Trophoblast cell (in vitro differentiated cells and primary cell): ENCODE measurements around the gene UBE2G2.

Experiments used
- DNase-seq, 2 donors: peaks; one replicate each; pipeline ENCODE4 v3.0.0-alpha.2; 2016
- H2AFZ ChIP-seq: 2 replicates; pipeline ENCODE4 v1.6.1; 2013; ENCODE audit warnings: low read length, moderate library complexity, mild to moderate bottlenecking; ENCODE audit not compliant: insufficient read depth, poor library complexity
- H2AK5ac ChIP-seq: 2 replicates; pipeline ENCODE4 v1.6.1; 2013; ENCODE audit warnings: mild to moderate bottlenecking, low read length
- H2BK120ac ChIP-seq: 2 replicates; pipeline ENCODE4 v1.6.1; 2013; ENCODE audit warnings: low read length, mild to moderate bottlenecking, moderate library complexity; ENCODE audit not compliant: insufficient read depth, poor library complexity
- H2BK12ac ChIP-seq: 2 replicates; pipeline ENCODE4 v1.6.1; 2013; ENCODE audit warnings: mild to moderate bottlenecking, low read length, moderate library complexity
- H2BK5ac ChIP-seq: 2 replicates; pipeline ENCODE4 v1.6.1; 2013; ENCODE audit warnings: low read length, low read depth, moderate library complexity, mild to moderate bottlenecking; ENCODE audit not compliant: poor library complexity
- H3K14ac ChIP-seq: 2 replicates; pipeline ENCODE4 v1.6.1; 2013; ENCODE audit warnings: mild to moderate bottlenecking, low read length
- H3K18ac ChIP-seq: 2 replicates; pipeline ENCODE4 v1.6.1; 2013; ENCODE audit warnings: mild to moderate bottlenecking, low read length
- H3K23ac ChIP-seq: 2 replicates; pipeline ENCODE4 v1.6.1; 2013; ENCODE audit warnings: low read length
- H3K27ac ChIP-seq: 2 replicates; pipeline ENCODE4 v1.5.1; 2013; ENCODE audit warnings: low read depth, mild to moderate bottlenecking, inconsistent platforms, low read length, moderate library complexity
- H3K27me3 ChIP-seq: 2 replicates; pipeline ENCODE4 v1.6.1; 2013; ENCODE audit warnings: inconsistent platforms, mild to moderate bottlenecking, low read length, moderate library complexity; ENCODE audit not compliant: insufficient read depth
- H3K36me3 ChIP-seq, 2 experiments: 1 replicate in 1 of 2; 2 replicates in 1 of 2; pipeline ENCODE4 v1.6.1; 2013; ENCODE audit warnings: low read length in 2 of 2, mild to moderate bottlenecking in 2 of 2, moderate library complexity in 1 of 2; ENCODE audit not compliant: insufficient read depth in 2 of 2, control insufficient read depth in 1 of 2
- H3K4ac ChIP-seq: 2 replicates; pipeline ENCODE4 v1.6.1; 2013; ENCODE audit warnings: low read depth, mild to moderate bottlenecking, low read length, moderate library complexity
- H3K4me1 ChIP-seq, 2 experiments: 1 replicate in 1 of 2; 2 replicates in 1 of 2; pipeline ENCODE4 v1.6.1; 2013; ENCODE audit warnings: low read length in 2 of 2, mild to moderate bottlenecking in 2 of 2, moderate library complexity in 1 of 2; ENCODE audit not compliant: insufficient read depth in 2 of 2, control insufficient read depth in 1 of 2
- H3K4me2 ChIP-seq: 2 replicates; pipeline ENCODE4 v1.6.1; 2013; ENCODE audit warnings: inconsistent platforms, mild to moderate bottlenecking, low read length, moderate library complexity
- H3K4me3 ChIP-seq: 2 replicates; pipeline ENCODE4 v1.5.1; 2013; ENCODE audit warnings: mild to moderate bottlenecking, low read depth, low read length, inconsistent platforms
- H3K79me1 ChIP-seq: one replicate; pipeline ENCODE4 v1.6.1; 2013; ENCODE audit warnings: low read length
- H3K79me2 ChIP-seq: 2 replicates; pipeline ENCODE4 v1.6.1; 2013; ENCODE audit warnings: low read length, mild to moderate bottlenecking; ENCODE audit not compliant: control insufficient read depth, insufficient read depth, poor library complexity
- H3K9ac ChIP-seq: 2 replicates; pipeline ENCODE4 v1.6.1; 2013; ENCODE audit warnings: mild to moderate bottlenecking, low read length
- H3K9me3 ChIP-seq: 2 replicates; pipeline ENCODE4 v1.6.1; 2013; ENCODE audit warnings: low read depth, mild to moderate bottlenecking, control low read depth, inconsistent platforms, low read length; ENCODE audit not compliant: insufficient read depth
- H4K12ac ChIP-seq: 2 replicates; pipeline ENCODE4 v1.6.1; 2013; ENCODE audit warnings: low read depth, mild to moderate bottlenecking, low read length, moderate library complexity
- H4K8ac ChIP-seq: 2 replicates; pipeline ENCODE4 v1.6.1; 2013; ENCODE audit warnings: low read depth, mild to moderate bottlenecking, low read length, moderate library complexity
- H4K91ac ChIP-seq: one replicate; pipeline ENCODE4 v1.6.1; 2013; ENCODE audit warnings: low read depth, mild to moderate bottlenecking, low read length, moderate library complexity
- WGBS: extraction: QIAGEN DNeasy Blood & Tissue Kit; methylation state at CpG from one replicate; pipeline ENCODE4 v1.1.7; 2013; ENCODE audit warnings: missing lambda C conversion rate; ENCODE audit not compliant: insufficient read length, insufficient coverage; ENCODE audit errors: extremely low coverage; 5-methylcytosine and 5-hydroxymethylcytosine counted together

Gene UBE2G2

DNA sequence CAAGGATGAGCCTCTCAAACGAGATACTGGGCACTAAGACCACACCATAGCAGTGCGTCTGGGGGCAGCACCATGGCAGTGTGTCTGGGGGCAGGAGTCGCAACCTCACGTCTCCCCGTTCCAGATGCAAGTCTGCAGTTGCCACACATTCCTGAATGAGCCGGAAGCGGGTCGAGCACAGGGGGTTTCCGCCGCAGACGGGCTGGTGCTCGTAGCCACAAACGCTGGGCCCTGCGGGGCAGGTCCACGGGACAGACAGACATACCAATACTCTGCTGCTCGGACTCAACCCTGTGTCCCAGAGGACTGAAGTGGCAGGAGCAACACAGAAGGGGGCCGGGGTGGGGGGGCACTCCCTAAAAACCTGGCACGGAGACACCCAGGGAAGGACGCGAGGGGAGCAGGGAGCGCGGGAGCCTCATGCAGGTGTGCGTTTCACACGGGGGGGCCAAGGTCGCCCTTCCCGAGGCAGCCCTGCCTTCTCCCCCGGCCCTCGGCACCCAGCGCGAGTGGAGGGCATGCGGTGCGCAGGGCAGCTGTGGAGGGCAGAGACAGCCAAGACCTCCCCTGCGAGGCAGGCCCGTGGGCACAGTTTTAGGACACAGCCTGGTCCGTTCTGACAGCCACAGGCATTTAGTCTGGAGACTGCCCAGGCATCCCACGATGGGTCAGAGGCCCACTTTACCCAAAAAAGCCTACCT lies 47.4 kb upstream of the UBE2G2 start:
- Histone ChIP-seq H3K79me1 (peaks cover 5% of the 10 kb centered on the region), H4K8ac (no peak overlapping the region), H3K4ac (no peak overlapping the region), H4K12ac (no peak overlapping the region), H4K91ac (no peak overlapping the region), H3K27ac (no peak overlapping the region), H3K79me2 (no peaks in the 10 kb centered on the region), H3K23ac (no peak overlapping the region), H3K4me3 (no peak overlapping the region), H2BK120ac (no peak overlapping the region), H3K36me3 (peaks cover 40 to 41% of the 10 kb centered on the region in 2 experiments), H3K27me3 (no peaks in the 10 kb centered on the region), H3K4me2 (no peak overlapping the region), H3K14ac (no peak overlapping the region), H3K9me3 (no peaks in the 10 kb centered on the region), H2AK5ac (no peak overlapping the region), H3K9ac (no peak overlapping the region), H2BK12ac (no peak overlapping the region), H3K4me1 (peaks cover 13 to 17% of the 10 kb centered on the region in 2 experiments), H3K18ac (no peak overlapping the region), H2AFZ (no peak overlapping the region), H2BK5ac (no peak overlapping the region)
- DNase-seq = no peak
- no CpG with 5 or more reads among the region's 36 CpGs for WGBS

- Histone ChIP-seq H4K91ac (no peak overlapping the region), H3K4ac (no peak overlapping the region), H2AK5ac (no peak overlapping the region), H4K8ac (no peak overlapping the region), H3K36me3 (peaks cover 29% of the 10 kb centered on the region in 2 experiments), H3K4me3 (no peak overlapping the region), H2BK120ac (no peak overlapping the region), H4K12ac (no peak overlapping the region), H3K27ac (no peak overlapping the region), H3K79me2 (no peaks in the 10 kb centered on the region), H3K9ac (no peak overlapping the region), H3K9me3 (no peaks in the 10 kb centered on the region), H3K14ac (no peak overlapping the region), H3K4me2 (no peak overlapping the region), H3K4me1 (peaks cover 13 to 17% of the 10 kb centered on the region in 2 experiments), H2BK12ac (no peak overlapping the region), H3K23ac (no peak overlapping the region), H2AFZ (no peak overlapping the region), H2BK5ac (no peak overlapping the region), H3K18ac (no peak overlapping the region), H3K79me1 (peaks cover 5% of the 10 kb centered on the region), H3K27me3 (no peaks in the 10 kb centered on the region)
- no peak for DNase-seq
- no CpG with 5 or more reads among the region's 24 CpGs for WGBS
These were observed 45.8 kb upstream of the UBE2G2 start for GRCh38 chr21:44847261-44848056.

- Histone ChIP-seq H3K23ac (no peak overlapping the region), H3K36me3 (peaks cover 27% of the 10 kb centered on the region in 2 experiments), H4K12ac (peak overlapping the region; percentile 2), H3K14ac (peak overlapping the region; percentile 6), H3K9me3 (no peaks in the 10 kb centered on the region), H4K91ac (peak overlapping the region; percentile 14), H3K4me2 (no peak overlapping the region), H3K79me1 (peaks cover 5% of the 10 kb centered on the region), H3K4me1 (peaks cover 13 to 17% of the 10 kb centered on the region in 2 experiments), H2AK5ac (peak overlapping the region; percentile 5), H4K8ac (no peak overlapping the region), H2BK12ac (no peak overlapping the region), H3K9ac (no peak overlapping the region), H3K79me2 (no peaks in the 10 kb centered on the region), H3K27ac (no peak overlapping the region), H3K18ac (no peak overlapping the region), H2BK5ac (no peak overlapping the region), H2AFZ (no peak overlapping the region), H3K27me3 (no peaks in the 10 kb centered on the region), H3K4ac (no peak overlapping the region), H2BK120ac (no peak overlapping the region), H3K4me3 (no peak overlapping the region)
- peak; percentile 60 to 62 for DNase-seq
- WGBS = no CpG with 5 or more reads among the region's 27 CpGs
These were observed 45.1 kb upstream of the UBE2G2 start for GRCh38 chr21:44846485-44847260.

DNA sequence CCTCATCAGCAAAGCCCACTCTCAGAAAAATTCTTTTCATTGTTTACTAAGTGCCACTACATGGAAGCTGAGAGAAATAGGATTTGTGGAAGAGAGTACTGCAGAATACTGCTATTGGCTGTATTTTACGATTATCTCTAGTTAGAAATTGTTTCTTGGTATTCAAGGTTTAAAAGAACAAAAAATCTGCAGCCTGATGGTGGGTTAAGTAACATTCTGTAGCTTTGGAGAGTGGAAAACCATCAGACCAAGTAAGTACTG lies 44.5 kb upstream of the UBE2G2 start:
- no peak overlapping the region for H4K8ac ChIP-seq
- peak overlapping the region; percentile 2 for H4K12ac ChIP-seq
- no peak overlapping the region for H2AFZ ChIP-seq
- H3K4me3 ChIP-seq = no peak overlapping the region
- no peak for DNase-seq
- H3K18ac ChIP-seq = no peak overlapping the region
- H3K4me1 ChIP-seq = peaks cover 13 to 17% of the 10 kb centered on the region in 2 experiments
- no peaks in the 10 kb centered on the region for H3K9me3 ChIP-seq
- WGBS = no CpG with 5 or more reads among the region's 1 CpG
- H2BK5ac ChIP-seq = no peak overlapping the region
- H3K27me3 ChIP-seq = no peaks in the 10 kb centered on the region
- H3K9ac ChIP-seq = no peak overlapping the region
- H3K36me3 ChIP-seq = peaks cover 24% of the 10 kb centered on the region in 2 experiments
- H3K4ac ChIP-seq = no peak overlapping the region
- H3K79me2 ChIP-seq = no peaks in the 10 kb centered on the region
- H3K4me2 ChIP-seq = peak overlapping the region; percentile 61
- H3K79me1 ChIP-seq = peaks cover 5% of the 10 kb centered on the region
- no peak overlapping the region for H3K23ac ChIP-seq
- no peak overlapping the region for H3K14ac ChIP-seq
- H2BK120ac ChIP-seq = no peak overlapping the region
- H3K27ac ChIP-seq = no peak overlapping the region
- peak overlapping the region; percentile 14 for H4K91ac ChIP-seq
- H2AK5ac ChIP-seq = no peak overlapping the region
- H2BK12ac ChIP-seq = no peak overlapping the region
